ENCODE data around the gene NOL9.
"Not testable (repeated sequence)": the region's sequence is repeated elsewhere in the genome, so short reads cannot be mapped to it uniquely, and the experiment has no call there.

NOL9 gene

DNA sequence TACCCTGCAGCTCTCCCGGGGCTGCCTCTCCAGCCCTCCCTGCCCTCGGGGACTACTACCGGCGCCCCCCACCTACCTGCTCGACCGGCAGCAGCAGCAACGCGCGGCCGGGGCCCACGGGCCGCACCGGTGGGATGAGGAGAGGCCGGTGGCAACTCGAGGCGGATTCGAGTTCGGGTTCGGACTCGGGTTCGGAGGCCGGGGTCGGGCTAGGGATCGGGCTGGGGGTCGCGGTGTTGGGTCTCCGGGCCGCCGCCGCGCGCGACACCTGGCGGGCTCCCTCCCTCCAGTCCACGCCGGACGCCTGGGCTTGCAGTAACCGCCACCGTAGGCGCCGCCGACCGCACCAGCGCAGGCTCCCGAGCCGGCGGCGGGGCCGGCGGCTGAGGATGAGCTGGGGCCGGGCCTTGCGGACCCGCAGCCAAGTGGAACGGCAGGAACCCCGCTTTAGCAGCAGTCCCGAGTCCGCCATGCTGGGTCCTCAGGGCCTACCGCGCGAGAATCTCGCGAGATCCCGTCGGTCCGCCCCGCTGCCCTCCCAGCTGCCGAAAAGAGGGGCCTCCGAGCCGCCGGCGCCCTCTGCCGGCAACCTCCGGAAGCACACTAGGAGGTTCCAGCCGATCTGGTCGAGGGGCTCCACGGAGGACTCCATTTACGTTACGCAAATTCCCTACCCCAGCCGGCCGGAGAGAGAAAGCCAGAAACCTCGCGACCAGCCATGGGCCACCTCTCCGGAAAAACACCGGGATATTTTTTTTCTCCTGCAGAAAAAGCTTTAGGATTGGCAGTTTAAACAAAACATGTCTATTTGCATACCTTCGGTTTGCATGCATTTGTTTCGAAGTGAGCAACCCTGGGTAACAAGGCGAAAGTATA is at the start of gene NOL9:
NOL9 (minus strand) TSS at position 483 of the 876 bp plus-strand sequence; CDS start at position 472, 11 bp downstream.
- peak; percentile 87 to 92 for DNase-seq (ENCODE audit: low read depth in 1 of 2, low spot score in 1 of 2)

DNA sequence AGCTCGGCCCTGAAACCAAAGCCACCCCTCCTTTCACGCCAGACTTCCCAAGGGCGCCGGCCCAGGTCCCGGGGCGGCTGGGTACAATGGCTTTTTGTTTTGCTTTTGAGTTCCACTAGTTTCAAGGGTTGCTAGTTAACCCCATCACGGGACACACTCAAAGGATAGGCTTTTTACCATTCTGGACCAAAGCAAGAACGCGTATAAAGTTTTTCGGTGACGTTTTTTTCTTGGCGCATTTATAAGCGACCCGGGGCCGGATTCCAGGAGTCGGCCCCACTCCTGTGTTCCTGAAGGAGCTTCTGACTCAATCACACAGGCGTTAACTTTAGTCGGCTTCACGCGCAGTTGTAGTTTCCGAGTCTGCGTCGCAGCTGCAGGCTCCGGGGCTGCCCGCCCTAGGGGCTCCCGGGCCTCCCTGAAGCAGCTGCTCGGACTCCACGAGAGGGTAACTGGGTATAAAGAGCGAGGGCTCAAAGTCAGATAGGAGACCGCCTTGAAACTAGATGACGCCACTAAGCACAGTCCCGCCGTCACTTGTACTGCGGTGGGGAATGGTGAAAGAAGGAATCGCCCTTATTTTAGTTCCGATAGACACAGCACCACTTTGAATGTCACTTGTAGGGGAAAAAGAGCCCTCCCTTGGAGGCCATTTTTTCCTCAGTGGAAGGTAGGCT is 49.1 kb upstream of the NOL9 start:
- DNase-seq (ENCODE audit: low read depth in 1 of 2, low spot score in 1 of 2), result peak; percentile 49 to 52

DNA sequence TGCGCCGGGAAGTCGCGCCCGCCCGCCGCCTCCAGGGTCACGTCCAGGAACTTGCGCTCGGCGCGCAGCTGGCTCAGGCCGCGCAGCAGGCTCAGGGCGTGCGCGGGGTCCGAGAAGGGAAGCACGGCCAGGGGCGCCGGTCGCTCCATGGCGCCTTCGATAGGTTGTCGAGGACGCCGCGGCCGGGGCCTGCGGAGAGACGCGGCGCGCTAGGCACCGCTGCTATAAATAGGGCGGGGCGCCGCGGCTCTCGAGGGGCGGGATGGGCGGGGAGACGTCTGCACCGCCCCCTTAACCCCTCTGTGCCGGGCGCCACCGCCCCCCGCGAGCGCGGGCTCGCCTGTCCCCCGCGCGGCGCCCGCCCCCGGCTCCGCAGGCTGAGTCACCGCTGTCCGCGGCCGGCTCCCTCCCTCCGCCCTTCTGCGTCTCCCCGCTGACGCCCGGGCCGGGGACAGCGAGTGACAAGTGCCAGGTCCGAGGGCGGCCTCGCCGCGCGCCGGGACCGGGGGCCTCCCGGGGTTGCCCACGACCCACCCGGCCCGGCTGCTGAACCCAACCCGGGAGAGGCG is 48.4 kb upstream of the NOL9 start, which contains the start of gene KLHL21:
KLHL21 (minus strand) TSS at position 201 of the 569 bp plus-strand sequence; CDS start at position 149, 52 bp downstream.
- DNase-seq (ENCODE audit: low read depth in 1 of 2, low spot score in 1 of 2), result peak; percentile 71 to 79

DNA sequence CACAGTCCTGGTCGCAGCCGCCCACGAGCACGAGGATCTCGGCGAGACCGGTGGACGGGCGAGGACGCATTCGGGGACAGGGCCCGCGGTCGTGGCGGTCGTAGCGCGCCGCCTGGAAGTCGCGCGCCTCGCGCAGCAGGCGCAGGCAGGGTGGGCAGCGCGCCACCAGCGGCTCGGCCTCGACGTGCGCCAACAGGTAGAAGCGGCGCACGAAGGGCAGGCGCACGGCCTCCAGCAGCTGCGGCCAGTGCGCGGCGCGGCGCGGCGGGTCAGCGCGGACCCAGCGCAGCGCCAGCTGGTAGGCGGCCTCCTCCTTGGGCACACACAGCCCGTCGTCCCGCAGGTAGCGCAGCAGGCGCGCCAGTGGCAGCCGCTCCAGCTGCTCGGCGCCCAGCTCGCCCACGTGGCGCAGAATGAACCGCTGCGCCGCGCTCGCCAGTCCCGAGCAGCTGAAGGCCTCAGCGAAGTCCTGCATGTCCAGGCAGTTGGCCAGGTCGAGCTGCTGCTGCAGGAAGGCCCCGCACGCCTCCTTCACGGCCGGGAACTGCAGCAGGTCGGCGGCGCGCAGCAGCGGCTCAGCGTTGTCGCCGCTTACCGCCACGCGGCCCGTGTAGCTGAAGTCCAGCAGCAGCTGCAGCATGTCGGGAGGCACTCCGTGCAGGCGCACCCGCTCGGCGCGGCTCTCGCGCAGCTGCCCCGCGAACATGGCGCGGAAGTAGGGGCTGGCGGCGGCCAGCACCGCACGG is 47.8 kb upstream of the NOL9 start:
- DNase-seq (ENCODE audit: low read depth in 1 of 2, low spot score in 1 of 2), result no peak

DNA sequence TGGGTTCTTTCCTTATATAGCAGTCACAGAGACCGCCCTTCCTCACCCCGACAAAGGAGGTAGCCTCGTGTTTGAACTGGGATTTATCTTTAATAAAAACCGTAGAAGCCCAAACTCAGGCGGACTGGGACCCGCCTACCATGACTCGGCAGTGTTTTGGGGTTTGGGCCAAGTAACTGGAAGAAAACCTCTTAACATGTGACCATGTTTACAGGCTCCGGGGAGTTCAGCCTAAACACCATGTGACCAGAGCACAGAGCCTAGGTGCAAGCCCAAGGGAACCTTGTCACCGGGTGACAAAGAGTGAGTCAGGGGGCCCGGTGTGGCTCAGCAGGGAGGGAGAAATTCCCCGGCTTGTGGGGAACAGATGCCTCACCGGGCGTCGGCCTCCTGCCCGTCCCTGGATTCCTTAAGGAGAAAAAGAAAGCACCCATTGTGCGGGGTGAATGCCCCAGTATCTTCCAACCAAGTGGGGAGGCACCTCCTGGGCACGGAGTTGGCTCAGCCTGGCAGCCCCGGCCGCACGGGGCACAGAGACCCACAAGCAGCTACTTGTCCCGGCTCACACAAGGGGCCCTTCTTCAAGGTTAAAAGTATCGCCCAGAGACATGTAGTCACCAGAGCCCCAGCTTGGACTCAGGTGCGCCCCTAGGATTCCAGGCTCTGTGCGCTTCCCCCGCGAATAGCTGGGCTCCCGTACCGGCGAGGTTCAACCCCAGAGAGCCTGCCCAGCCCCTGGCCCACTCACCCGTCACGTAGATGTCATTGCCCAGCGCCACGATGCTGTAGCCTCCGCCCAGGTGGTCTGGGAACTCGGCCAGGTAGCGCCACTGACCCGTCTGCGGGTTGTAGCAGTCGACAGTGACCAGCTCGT is 47.0 kb upstream of the NOL9 start:
- DNase-seq (ENCODE audit: low read depth in 1 of 2, low spot score in 1 of 2), result peak; percentile 66 to 86

DNA sequence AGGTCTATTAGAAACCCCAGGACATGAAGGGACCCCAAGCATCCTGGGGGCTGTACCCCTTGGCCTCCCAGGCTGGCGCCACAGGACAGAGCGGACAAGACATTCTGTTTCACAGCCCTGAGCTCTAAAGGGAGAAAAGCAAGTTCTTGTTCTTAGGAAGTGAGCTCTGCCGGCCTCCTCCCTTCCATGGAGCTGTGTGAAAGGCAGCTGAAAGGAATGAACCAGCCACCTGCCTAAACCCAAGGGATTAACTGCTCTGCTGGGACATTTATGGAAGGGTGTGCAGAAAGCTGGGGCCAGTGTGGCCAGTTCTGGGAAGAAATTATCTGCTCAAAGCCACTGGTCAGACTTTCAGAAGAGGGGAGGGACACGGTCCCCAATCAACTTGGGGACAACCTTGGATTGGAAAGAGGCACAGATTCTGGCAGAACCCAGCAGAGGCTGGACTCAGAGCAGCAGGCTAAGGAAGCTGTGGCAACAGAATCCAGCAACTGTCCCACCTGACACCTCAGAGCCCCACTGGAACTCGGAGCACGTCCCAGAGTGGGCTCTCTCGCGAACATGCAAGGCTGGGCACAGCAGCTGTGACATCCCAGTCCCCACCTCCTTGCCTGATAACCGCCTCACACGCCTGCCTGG is 46.2 kb upstream of the NOL9 start:
- no peak for DNase-seq (ENCODE audit: low read depth in 1 of 2, low spot score in 1 of 2)

DNA sequence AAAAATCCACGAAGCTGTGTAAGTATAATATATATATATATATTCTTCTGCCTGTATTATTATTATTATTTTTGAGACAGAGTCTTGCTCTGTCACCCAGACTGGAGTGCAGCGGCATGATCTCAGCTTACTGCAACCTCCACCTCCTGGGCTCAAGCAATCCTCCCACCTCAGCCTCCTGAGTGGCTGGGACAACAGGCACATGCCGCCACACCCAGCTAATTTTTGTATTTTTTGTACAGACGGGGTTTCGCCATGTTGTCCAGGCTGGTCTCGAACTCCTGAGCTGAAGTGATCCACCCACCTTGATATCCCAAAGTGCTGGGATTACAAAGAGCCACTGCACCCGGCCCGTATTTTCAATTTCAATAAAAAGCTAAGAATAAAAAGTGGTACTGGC is 45.7 kb upstream of the NOL9 start:
- DNase-seq (ENCODE audit: low read depth in 1 of 2, low spot score in 1 of 2), result not testable (repeated sequence)

DNA sequence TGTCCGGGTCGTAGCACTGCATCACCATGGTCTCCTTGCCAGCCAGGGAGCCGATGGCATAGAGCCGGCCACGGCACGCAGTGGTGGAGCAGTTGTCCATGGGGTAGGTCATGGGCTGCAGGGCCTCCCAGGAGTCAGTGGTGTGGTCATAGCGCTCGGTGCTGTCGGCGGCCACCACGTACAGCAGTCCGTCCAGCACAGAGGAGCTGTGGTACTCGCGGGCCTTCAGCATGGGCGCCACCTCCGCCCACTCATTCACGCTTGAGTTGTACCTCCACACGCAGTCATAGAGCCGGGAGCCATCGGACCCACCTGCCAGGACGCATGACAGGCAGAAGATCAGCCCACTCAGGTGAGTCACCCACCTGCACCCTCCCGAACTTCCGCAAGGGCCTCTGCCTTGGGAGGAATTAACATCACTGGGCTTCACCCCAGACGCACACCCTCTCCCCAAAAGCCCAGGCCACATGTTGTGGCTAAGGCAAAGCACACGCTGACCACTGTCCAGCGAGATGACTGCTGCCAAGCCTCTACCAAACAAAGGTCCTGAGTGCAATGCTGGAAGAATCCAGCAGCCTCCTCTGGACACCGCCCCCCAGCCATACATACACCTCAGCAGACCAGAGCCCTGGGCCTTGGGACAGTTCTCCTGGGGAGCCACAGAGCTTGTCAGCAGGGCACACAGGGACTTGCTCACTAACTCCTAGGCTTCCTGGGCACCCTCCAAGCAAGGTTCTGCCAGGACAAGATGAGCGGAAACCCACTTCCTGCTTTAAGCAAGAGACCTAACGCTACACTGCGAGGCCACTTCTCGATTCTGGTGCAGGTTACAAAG is 45.0 kb upstream of the NOL9 start:
- DNase-seq (ENCODE audit: low read depth in 1 of 2, low spot score in 1 of 2), result peak in 1 of 2 donors; percentile 42

DNA sequence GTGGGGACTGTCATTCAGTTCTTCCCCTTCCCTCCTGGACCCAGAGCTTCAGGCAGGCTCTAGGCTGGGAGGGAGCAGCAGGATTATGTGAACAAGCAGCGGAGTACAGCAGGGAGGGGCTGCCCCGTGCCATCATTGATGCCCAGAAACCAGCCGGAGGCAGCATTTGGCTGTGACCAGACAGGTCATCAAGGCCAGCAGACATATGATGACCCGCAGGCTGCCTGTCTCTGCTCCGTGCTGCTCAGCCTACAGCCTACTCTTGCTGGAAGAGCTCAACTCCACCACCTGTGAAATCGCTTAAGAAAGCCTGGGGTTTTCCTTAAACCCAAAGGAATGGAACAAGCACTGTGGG is 43.4 kb upstream of the NOL9 start:
- no peak for DNase-seq (ENCODE audit: low read depth in 1 of 2, low spot score in 1 of 2)

DNA sequence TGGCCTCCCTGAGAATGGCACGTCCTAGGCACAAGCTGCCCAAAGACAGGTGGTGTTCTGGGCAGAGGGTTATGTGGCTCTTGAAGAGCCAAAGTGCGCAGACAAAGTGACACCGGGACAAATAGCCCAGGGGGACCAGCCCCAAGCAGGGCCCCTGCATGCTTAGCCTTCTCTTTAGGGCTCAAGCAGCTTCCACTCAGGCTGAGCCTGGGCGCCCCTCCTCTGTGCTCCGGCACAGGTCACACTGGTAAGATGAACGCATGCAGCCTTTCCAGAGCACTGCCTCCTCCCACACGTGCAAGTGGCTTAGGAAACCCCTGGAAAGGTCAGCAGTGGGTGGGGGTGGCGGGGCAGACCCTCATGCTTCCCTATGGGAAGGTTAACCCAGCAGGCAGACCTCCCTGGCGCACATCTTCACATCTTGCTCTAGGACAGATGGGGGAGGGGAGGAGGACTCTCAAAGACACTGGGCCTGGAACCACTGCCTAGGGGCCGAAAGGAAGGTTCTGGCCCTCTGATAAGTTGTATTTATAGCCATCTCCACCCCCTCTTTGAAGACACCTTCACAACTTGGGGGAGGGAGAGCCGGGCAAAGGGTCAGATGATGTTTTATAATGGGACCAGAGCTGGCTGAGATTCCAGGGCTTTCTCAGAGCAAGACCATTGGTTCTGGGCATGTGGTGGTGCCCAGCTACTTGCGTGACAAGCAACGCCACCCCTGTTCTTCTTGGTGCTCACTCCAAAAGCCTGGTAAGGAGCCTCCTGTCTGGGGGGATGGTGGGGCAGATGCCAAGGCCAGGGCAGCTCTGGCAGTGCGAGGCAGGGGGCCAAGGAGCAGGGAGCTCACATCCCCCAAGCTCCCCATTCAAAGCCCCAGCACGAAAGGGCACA is 42.8 kb upstream of the NOL9 start:
- no peak for DNase-seq (ENCODE audit: low read depth in 1 of 2, low spot score in 1 of 2)

DNA sequence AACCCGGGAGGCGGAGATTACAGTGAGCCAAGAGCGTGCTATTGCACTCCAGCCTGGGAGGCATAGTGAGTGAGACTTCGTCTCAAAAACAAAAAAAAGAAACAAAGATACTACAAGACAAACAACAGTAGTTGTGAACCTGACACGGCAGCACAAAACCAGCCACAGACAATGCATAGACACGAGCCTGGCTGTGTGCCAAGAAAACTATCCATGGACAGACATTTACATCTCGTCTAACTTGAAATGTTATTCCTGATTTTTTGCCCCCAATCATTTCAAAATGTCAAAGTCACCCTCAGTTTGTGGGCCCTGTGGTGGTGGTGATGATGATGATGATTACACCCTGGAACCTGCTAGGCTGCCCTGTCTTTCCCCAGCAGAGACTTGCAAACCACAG is 42.0 kb upstream of the NOL9 start:
- no peak for DNase-seq (ENCODE audit: low read depth in 1 of 2, low spot score in 1 of 2)

DNA sequence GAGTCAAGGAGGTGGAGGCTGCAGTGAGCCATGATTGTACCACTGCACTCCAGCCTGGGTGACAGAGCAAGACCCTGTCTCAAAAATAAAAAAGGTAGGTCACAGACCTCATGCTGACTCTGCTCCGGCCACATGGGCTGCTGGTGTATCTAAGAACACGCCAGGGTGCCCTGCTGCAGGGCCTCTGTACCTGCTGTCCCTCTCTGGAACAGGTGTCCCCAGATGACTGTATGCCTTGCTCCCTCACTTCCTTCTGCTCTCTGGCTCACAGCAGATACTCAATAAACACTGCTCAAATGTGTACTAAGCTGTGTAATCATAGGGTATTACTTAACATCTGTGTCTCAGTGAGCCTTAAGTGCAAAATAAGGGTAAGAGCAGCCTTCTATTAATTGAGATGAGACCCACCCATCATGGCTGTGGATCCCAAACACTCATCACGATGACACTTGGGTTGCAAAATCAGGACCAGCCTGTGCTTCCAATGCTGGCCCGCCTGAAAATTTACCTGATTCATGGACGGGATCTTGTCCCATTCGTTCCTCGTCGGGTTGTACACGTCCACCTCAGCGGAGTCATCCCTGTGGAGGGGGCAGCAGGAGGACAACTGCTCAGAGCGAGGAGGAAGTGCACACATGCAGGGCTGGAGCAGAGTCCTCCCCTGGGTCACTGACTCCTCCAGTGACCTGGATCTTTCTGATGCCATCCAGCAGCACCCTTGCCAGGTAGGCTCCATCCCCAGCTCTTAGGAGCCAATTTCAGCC is 40.8 kb upstream of the NOL9 start:
- no peak for DNase-seq (ENCODE audit: low read depth in 1 of 2, low spot score in 1 of 2)

DNA sequence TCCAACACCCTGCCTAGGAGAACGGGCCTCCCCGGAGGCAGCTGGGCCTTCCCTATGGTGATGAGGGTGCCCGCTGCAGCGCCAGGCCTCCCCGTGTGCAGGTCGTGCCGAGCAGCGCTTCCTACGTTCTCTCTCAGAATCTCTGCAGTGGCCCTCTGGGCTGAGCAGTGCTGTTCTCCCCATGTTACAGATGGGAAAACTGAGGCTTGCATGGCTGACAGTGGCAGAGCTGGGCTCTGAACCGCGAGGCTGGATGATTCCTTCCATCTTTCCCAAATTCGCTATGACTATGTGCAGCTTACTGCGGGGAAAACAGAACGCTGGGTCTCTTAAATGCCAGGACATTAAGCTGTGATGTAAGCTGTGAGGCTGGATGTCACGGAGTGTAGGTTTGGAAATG is 39.5 kb upstream of the NOL9 start:
- no peak for DNase-seq (ENCODE audit: low read depth in 1 of 2, low spot score in 1 of 2)

DNA sequence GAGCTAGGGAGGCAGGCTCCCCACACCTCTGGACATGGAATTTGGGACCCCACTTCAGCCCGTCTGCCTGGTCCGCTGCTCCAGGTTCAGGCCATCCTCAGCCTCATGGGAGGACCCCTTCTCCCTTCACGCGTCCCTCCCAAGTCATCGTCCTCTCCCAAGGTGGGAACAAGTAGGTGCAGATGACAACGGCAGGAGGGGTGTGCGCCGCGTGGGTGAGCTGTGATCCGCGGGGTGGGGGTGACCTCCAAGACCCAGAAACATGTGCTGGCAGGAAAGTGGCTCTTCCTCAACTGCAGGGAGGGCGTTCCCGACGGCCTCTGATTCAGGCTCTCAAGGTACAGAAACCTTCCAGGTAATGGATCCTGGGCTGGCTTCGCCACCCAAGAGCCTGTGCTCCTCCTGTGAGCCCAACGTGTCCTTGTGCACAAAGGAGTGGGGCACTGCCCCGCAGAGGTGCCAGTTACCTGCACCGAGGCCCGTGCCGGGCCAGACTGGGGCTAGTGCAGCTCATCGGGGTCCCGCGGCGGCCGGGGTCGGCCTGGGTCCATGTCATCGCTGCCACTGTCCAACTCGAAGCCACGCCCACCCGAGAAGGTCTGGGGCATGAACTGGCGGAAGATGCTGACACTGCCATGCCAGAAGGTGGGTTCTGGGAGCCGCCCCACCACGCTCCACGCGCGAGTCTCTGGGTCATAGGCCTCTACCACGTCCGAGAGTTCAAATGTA is 38.7 kb upstream of the NOL9 start:
- no peak for DNase-seq (ENCODE audit: low read depth in 1 of 2, low spot score in 1 of 2)

DNA sequence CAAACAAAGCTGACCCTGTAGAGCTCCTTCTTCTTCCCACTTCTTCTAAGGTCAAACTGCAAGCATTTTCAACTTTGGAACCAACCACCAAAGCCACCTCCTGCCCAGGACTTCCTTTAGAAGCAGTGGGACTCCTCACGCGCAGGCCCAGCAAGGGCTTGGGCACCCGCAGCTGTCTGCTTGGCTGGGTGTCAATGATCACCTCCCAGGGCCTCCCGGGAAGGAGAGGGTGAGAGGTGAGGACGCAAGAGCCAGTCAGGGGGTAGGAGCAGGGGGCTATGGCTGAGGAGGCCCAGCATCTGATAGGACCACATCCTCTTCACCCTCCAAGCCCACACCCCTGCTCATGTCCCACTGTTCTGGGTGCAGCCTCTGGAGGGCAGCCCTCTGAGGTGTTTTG is 38.1 kb upstream of the NOL9 start:
- DNase-seq (ENCODE audit: low read depth in 1 of 2, low spot score in 1 of 2), result no peak

DNA sequence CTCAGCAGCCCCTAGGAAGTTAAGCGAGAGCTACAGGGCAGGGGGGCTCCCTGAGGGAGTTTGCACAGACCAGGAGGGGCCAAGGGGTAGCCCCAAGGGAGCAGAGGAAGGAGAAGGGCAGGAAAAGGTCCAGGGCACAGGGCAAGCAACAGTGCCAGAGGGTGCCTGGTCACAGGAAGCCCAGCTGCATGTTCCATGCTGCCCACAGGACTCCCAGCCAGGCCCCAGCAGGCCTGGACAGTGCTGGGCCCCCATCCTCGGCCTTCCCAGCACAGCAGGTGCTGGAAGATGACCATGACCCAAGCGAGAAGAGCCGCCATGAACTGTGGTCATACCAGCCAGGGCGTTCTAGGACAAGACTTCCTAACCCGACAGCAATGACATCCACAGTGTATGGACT is 37.3 kb upstream of the NOL9 start:
- DNase-seq (ENCODE audit: low read depth in 1 of 2, low spot score in 1 of 2), result no peak

DNA sequence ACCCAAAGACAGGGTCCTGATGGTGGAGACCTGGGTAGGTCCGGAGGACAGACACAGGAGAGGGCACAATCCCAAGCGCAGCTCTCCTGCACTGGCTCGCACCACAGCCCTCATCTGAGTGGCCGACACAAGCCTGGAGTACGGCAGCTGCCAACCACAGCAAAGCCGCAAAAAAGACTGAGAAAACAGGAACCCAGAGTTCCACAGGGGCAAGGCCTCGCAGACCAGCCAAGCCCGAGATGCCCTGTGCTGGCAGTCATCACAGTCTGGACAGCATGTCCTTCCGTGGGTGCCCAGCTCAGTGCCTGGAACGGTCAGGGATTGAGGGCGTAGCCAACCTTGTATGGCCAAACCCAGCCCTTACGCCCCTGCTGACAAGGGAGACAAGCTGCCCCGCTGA is 36.9 kb upstream of the NOL9 start:
- no peak for DNase-seq (ENCODE audit: low read depth in 1 of 2, low spot score in 1 of 2)
